Stomach (tissue), 4 donors: ENCODE results near the gene PREPL.

ENCODE experiments used
- CTCF ChIP-seq, 7 experiments: fragments of 450-650 bp in 4 of 7; fragments of 200-600 bp in 3 of 7; sonication (generic) in 3 of 7; IDR thresholded peaks; one replicate each; pipeline ENCODE4 v1.5.1; 2016 to 2019; ENCODE audit warnings: antibody characterized with exemption in 7 of 7, control low read depth in 2 of 7, mild to moderate bottlenecking in 1 of 7
- POLR2A ChIP-seq, 4 donors: fragments of 450-650 bp; IDR thresholded peaks; one replicate each; pipeline ENCODE4 v1.6.1; 2016; ENCODE audit warnings: antibody characterized with exemption in 4 of 4, control low read depth in 2 of 4, mild to moderate bottlenecking in 1 of 4, moderate library complexity in 1 of 4
- POLR2AphosphoS5 ChIP-seq, 3 donors: sonication (generic); formaldehyde crosslinking; IDR thresholded peaks; one replicate each; pipeline ENCODE4 v1.6.1; 2016; ENCODE audit warnings: antibody characterized with exemption in 3 of 3

GRCh38 chr2:44286884-44287638, 74.2 kb downstream of the PREPL start:
- TF ChIP-seq POLR2A (IDR thresholded peaks at IDR 0.05) = no peak
- no peak for TF ChIP-seq CTCF (IDR thresholded peaks at IDR 0.05)
- peak in 1 of 3 donors; percentile 32 for TF ChIP-seq POLR2AphosphoS5 (IDR thresholded peaks at IDR 0.05)
